ENCODE data around the gene GTF2A1. TPM values are rescaled to one million over a fixed set of nuclear protein-coding genes. Genes with fewer than 3 reads are reported as not detected.

The GTF2A1 gene
- polyA plus RNA-seq, 1 of the 3 experiments (the other 2 are of a cell fraction), result 7.6 TPM

- Histone ChIP-seq H3K4me2 (no peak overlapping the region), H3K4me1 (ENCODE audit: control insufficient read depth in 1 of 2, insufficient read depth in 2 of 2, low read depth in 1 of 2, low read length in 1 of 2) (peaks cover 3 to 5% of the 10 kb centered on the region in 2 experiments; a peak in 2 of 4 replicates), H3K4me3 (ENCODE audit: low read depth in 2 of 2, low read length in 1 of 2) (no peak overlapping the region), H3K27ac (ENCODE audit: low read depth in 2 of 2, low read length in 1 of 2) (no peak overlapping the region), H4K20me1 (ENCODE audit: insufficient read depth) (no peaks in the 10 kb centered on the region), H3K9ac (no peak overlapping the region), H3K36me3 (replicated peaks in 1 of 2; ENCODE audit: control insufficient read depth in 1 of 2, insufficient read depth in 2 of 2, low read length in 1 of 2) (no peaks in the 10 kb centered on the region), H3K79me2 (ENCODE audit: insufficient read depth) (no peaks in the 10 kb centered on the region), H3K27me3 (ENCODE audit: insufficient read depth) (no peaks in the 10 kb centered on the region), H2AFZ (ENCODE audit: low read depth) (no peak overlapping the region), H3F3A (replicated peaks; ENCODE audit: insufficient read depth) (peaks cover 7% of the 10 kb centered on the region), H3K9me2 (no peaks in the 10 kb centered on the region), H3K9me3 (no peaks in the 10 kb centered on the region)
- TF ChIP-seq GATA2 (CRISPR knock-in tag; IDR thresholded peaks at IDR 0.05), result no peak
- TF ChIP-seq SIN3A (IDR thresholded peaks at IDR 0.05; ENCODE audit: borderline replicate concordance, low read depth, low read length), result no peak
- TF ChIP-seq YY1 (IDR thresholded peaks at IDR 0.05; ENCODE audit: low read depth), result no peak
- no peak for TF ChIP-seq ZBTB33 (IDR thresholded peaks at IDR 0.05; ENCODE audit: borderline replicate concordance, low read depth)
- TF ChIP-seq NFIC (IDR thresholded peaks at IDR 0.05; ENCODE audit: borderline replicate concordance), result no peak
- TF ChIP-seq TEAD4 (IDR thresholded peaks at IDR 0.05; ENCODE audit: borderline replicate concordance, insufficient read depth), result no peak
- TF ChIP-seq MEF2A (IDR thresholded peaks at IDR 0.05; ENCODE audit: borderline replicate concordance, low read depth), result no peak
- TF ChIP-seq FOXJ3 (CRISPR knock-in tag; IDR thresholded peaks at IDR 0.05), result no peak
- TF ChIP-seq RXRA (IDR thresholded peaks at IDR 0.05; ENCODE audit: borderline replicate concordance, low read depth), result no peak
- TF ChIP-seq TAF1 (IDR thresholded peaks at IDR 0.05; ENCODE audit: borderline replicate concordance, low read depth, low read length), result no peak
- TF ChIP-seq MXI1 (IDR thresholded peaks at IDR 0.05; ENCODE audit: low read depth, low read length), result no peak
- TF ChIP-seq NRF1 (IDR thresholded peaks at IDR 0.05; ENCODE audit: low read depth, low read length), result no peak
- no peak for TF ChIP-seq CHD2 (IDR thresholded peaks at IDR 0.05; ENCODE audit: low read length, partially characterized antibody)
- no peak for TF ChIP-seq SMC3 (IDR thresholded peaks at IDR 0.05; ENCODE audit: low read depth, low read length)
- no peak for TF ChIP-seq IRF3 (IDR thresholded peaks at IDR 0.05; ENCODE audit: low read depth, low read length)
- TF ChIP-seq JUND (IDR thresholded peaks at IDR 0.05), result no peak
- TF ChIP-seq TCF12 (IDR thresholded peaks at IDR 0.05), result no peak
- no peak for TF ChIP-seq ELF1 (IDR thresholded peaks at IDR 0.05)
- ChIA-PET POLR2A (interaction anchor here (0.9 kb wide), 1 partner anchor 169 kb away, joined by 3 read pairs; no protein-coding TSS in a partner anchor), CTCF (interaction anchor here (0.7 to 3.6 kb wide), 7 partner anchors 15 to 303 kb away, joined by 3 to 29 read pairs (median 3); no protein-coding TSS in a partner anchor)
- no peak for DNase-seq
- WGBS (ENCODE audit: low lambda C conversion rate), result 88% methylated on average over 2 of the region's 2 CpGs
These were observed 54.6 kb downstream of the GTF2A1 start for GRCh38 chr14:81166121-81166520.

Data from SK-N-SH (cell line).